Measurements from ENCODE around the gene KLF6.

The KLF6 gene

DNA sequence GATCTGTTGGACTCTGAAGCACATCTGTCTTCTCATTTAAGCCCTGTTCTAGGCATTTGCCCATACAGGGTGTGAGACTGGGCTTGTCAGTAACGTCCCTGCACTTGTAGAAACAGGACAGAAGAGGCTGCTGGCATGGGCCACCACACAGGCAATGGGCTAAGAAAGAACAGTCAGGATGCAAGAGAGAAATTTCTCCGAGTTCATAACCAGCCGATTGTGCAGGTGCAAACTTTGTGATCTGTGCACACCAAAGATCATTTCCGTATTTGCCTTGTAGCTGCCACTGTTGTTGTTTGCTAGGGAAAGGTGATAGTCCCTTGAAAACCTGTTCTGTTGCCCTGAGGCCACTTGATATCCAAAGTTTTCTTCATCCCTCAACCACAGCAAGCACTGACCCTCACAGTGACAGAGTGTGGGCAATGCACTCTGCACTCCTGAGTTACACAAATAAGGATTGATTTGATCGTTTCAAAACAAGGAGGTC lies 20.3 kb downstream of the KLF6 start:
- no peak for TF ChIP-seq EZH2phosphoT487 (conservative IDR thresholded peaks at IDR 0.05; ENCODE audit: low read length)
- TF ChIP-seq, protein P1, sequence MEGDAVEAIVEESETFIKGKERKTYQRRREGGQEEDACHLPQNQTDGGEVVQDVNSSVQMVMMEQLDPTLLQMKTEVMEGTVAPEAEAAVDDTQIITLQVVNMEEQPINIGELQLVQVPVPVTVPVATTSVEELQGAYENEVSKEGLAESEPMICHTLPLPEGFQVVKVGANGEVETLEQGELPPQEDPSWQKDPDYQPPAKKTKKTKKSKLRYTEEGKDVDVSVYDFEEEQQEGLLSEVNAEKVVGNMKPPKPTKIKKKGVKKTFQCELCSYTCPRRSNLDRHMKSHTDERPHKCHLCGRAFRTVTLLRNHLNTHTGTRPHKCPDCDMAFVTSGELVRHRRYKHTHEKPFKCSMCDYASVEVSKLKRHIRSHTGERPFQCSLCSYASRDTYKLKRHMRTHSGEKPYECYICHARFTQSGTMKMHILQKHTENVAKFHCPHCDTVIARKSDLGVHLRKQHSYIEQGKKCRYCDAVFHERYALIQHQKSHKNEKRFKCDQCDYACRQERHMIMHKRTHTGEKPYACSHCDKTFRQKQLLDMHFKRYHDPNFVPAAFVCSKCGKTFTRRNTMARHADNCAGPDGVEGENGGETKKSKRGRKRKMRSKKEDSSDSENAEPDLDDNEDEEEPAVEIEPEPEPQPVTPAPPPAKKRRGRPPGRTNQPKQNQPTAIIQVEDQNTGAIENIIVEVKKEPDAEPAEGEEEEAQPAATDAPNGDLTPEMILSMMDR (IDR thresholded peaks at IDR 0.05; ENCODE audit: insufficient read depth, low read length, poor library complexity, severe bottlenecking): no peak
- H3K4me3 ChIP-seq (ENCODE audit: insufficient read depth, low read length, poor library complexity, severe bottlenecking): no peak overlapping the region
- no peaks in the 10 kb centered on the region for H3F3A ChIP-seq (ENCODE audit: insufficient read depth)
- H3K27me3 ChIP-seq (ENCODE audit: low read length): no peaks in the 10 kb centered on the region
- no peaks in the 10 kb centered on the region for H4K20me1 ChIP-seq (ENCODE audit: low read depth, low read length)
- H3K36me3 ChIP-seq (ENCODE audit: low read length): no peaks in the 10 kb centered on the region
- H3K9me3 ChIP-seq (ENCODE audit: insufficient read depth, low read length): no peaks in the 10 kb centered on the region
- no peak overlapping the region for H2AFZ ChIP-seq (ENCODE audit: low read depth, low read length, severe bottlenecking)
- no peaks in the 10 kb centered on the region for H3K79me2 ChIP-seq (ENCODE audit: insufficient read depth, low read length)
- no peak overlapping the region for H3K27ac ChIP-seq (ENCODE audit: low read depth, low read length)
- no peaks in the 10 kb centered on the region for H3K9me2 ChIP-seq (replicated peaks; ENCODE audit: insufficient read depth, low read length)
- H3K9ac ChIP-seq (ENCODE audit: low read length): no peak overlapping the region
- H3K4me2 ChIP-seq (ENCODE audit: low read depth, low read length, poor library complexity, severe bottlenecking): no peak overlapping the region

DNA sequence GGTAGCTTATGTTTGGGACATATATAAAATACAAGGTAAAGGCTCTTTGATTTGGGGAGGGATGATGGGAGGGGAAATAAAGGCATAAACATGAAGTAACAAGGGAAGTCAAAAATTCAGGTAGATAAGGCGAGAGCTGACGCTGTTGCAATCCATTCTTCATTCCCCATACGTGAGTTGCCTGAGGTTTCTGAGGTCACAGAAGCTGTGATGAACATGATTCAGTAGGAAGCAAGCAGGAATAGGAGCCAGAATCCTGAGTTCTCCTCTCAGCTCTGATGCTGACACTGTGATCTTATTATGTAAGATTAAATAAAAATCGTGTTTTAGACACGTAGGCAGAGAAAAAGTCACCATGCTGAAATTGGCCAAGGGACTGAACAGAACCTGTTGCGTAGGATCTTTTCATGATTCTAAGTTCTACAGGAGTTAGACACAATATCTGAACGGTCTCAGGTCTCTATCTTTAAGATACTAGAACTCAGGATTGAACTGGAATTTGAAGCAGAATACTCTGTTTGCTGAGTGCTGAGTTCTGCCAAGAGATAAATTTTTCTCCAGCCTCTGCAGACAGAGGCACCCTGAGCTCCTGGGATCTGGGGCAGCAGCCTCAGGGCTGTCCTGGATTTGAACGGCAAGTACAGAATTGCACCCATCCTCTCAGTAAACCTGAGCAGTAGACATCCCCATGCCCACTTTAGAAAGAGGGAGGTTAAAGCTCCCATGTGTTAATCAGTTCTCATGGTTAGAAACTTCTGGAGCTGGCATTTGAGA lies 21.0 kb downstream of the KLF6 start:
- H4K20me1 ChIP-seq (ENCODE audit: low read depth, low read length): no peaks in the 10 kb centered on the region
- no peak overlapping the region for H3K4me3 ChIP-seq (ENCODE audit: insufficient read depth, low read length, poor library complexity, severe bottlenecking)
- no peaks in the 10 kb centered on the region for H3K79me2 ChIP-seq (ENCODE audit: insufficient read depth, low read length)
- no peak overlapping the region for H3K27ac ChIP-seq (ENCODE audit: low read depth, low read length)
- H3K36me3 ChIP-seq (ENCODE audit: low read length): no peaks in the 10 kb centered on the region
- H3K9me3 ChIP-seq (ENCODE audit: insufficient read depth, low read length): no peaks in the 10 kb centered on the region
- no peaks in the 10 kb centered on the region for H3K27me3 ChIP-seq (ENCODE audit: low read length)
- H3K4me2 ChIP-seq (ENCODE audit: low read depth, low read length, poor library complexity, severe bottlenecking): no peak overlapping the region
- H3K9me2 ChIP-seq (replicated peaks; ENCODE audit: insufficient read depth, low read length): no peaks in the 10 kb centered on the region
- H3K9ac ChIP-seq (ENCODE audit: low read length): no peak overlapping the region
- H3F3A ChIP-seq (ENCODE audit: insufficient read depth): no peaks in the 10 kb centered on the region
- no peak for TF ChIP-seq EZH2phosphoT487 (conservative IDR thresholded peaks at IDR 0.05; ENCODE audit: low read length)
- TF ChIP-seq, protein P1 (IDR thresholded peaks at IDR 0.05; ENCODE audit: insufficient read depth, low read length, poor library complexity, severe bottlenecking): no peak
- no peak overlapping the region for H2AFZ ChIP-seq (ENCODE audit: low read depth, low read length, severe bottlenecking)

DNA sequence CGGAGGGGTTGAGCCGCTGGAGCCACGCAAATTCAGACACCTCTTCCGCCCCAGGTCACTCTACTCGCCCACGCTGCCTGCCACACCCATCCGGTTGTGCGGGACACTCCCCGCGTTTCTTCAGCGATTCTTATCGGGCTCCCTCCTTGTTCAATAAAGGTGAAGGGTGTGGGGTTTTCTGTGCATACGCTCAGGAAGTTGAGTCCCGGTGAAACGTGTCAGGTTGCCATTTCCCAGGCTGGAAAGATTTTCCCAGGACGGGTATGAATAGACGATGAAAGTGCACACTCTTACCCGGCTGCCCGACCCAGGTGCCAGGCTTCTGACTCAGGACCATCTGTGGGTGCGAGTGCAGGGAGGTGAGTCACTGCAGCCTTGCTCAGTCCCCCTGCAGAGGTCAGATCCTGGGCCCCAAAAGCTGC lies 22.0 kb downstream of the KLF6 start:
- Histone ChIP-seq H3K4me2 (ENCODE audit: low read depth, low read length, poor library complexity, severe bottlenecking) (no peak overlapping the region), H3K79me2 (ENCODE audit: insufficient read depth, low read length) (no peaks in the 10 kb centered on the region), H3K27ac (ENCODE audit: low read depth, low read length) (no peak overlapping the region), H3K9ac (ENCODE audit: low read length) (no peak overlapping the region), H3F3A (ENCODE audit: insufficient read depth) (no peaks in the 10 kb centered on the region), H3K27me3 (ENCODE audit: low read length) (no peaks in the 10 kb centered on the region), H2AFZ (ENCODE audit: low read depth, low read length, severe bottlenecking) (no peak overlapping the region), H3K36me3 (ENCODE audit: low read length) (no peaks in the 10 kb centered on the region), H3K9me2 (replicated peaks; ENCODE audit: insufficient read depth, low read length) (no peaks in the 10 kb centered on the region), H4K20me1 (ENCODE audit: low read depth, low read length) (no peaks in the 10 kb centered on the region), H3K4me3 (ENCODE audit: insufficient read depth, low read length, poor library complexity, severe bottlenecking) (no peak overlapping the region), H3K9me3 (ENCODE audit: insufficient read depth, low read length) (no peaks in the 10 kb centered on the region)
- TF ChIP-seq, protein P1 (IDR thresholded peaks at IDR 0.05; ENCODE audit: insufficient read depth, low read length, poor library complexity, severe bottlenecking): no peak
- TF ChIP-seq EZH2phosphoT487 (conservative IDR thresholded peaks at IDR 0.05; ENCODE audit: low read length): no peak
